Naive B cell (primary cell): Measurements from ENCODE around the gene MBD5. TPM values are rescaled to one million over a fixed set of nuclear protein-coding genes. Genes with fewer than 3 reads are reported as not detected.
"Not testable (repeated sequence)": the region's sequence is repeated elsewhere in the genome, so short reads cannot be mapped to it uniquely, and the experiment has no call there.

Source experiments
- ATAC-seq, 2 donors: fragments of 150-1000 bp; cut with Tn5 transposase; 2 replicates each; pipeline ENCODE4 v1.10.0; 2021; ENCODE audit warnings: low read depth in 2 of 2, mild to moderate bottlenecking in 2 of 2, moderate library complexity in 2 of 2
- DNase-seq: peaks from one replicate; pipeline ENCODE4 v3.0.0; 2022
- H3K27ac Mint-ChIP-seq, 6 donors: one replicate each; pipeline ENCODE4 v1.8.0; 2020 to 2022; ENCODE audit warnings: mild to moderate bottlenecking in 6 of 6, mixed read lengths in 6 of 6, moderate library complexity in 5 of 6, inconsistent platforms in 2 of 6
- H3K27me3 Mint-ChIP-seq, 3 donors: one replicate each; pipeline ENCODE4 v1.8.0; 2021 to 2022; ENCODE audit warnings: mixed read lengths in 3 of 3, mild to moderate bottlenecking in 1 of 3
- H3K36me3 Mint-ChIP-seq, 2 donors: one replicate each; pipeline ENCODE4 v1.8.0; 2020 to 2022; ENCODE audit warnings: mixed read lengths in 2 of 2, inconsistent platforms in 1 of 2, mild to moderate bottlenecking in 1 of 2
- H3K4me1 Mint-ChIP-seq, 3 donors: one replicate each; pipeline ENCODE4 v1.8.0; 2020 to 2022; ENCODE audit warnings: mixed read lengths in 3 of 3, inconsistent platforms in 1 of 3, mild to moderate bottlenecking in 1 of 3, moderate library complexity in 1 of 3
- H3K4me3 Mint-ChIP-seq, 8 donors: one replicate each; pipeline ENCODE4 v1.8.0; 2020 to 2022; ENCODE audit warnings: mild to moderate bottlenecking in 8 of 8, mixed read lengths in 8 of 8, moderate library complexity in 8 of 8, inconsistent platforms in 2 of 8
- H3K9me3 Mint-ChIP-seq, 7 donors: one replicate each; pipeline ENCODE4 v1.8.0; 2020 to 2022; ENCODE audit warnings: mixed read lengths in 7 of 7, mild to moderate bottlenecking in 5 of 7, inconsistent platforms in 2 of 7, moderate library complexity in 1 of 7
- polyA plus RNA-seq, 6 donors: library from polyadenylated mRNA; unstranded; fragments of 300-500 nt; fragmentation: Illumina TruSeq; gene quantifications; one replicate each; pipeline ENCODE4 v1.2.3, GENCODE V29; 2021; ENCODE audit warnings: low read depth in 6 of 6

Gene MBD5
- polyA plus RNA-seq, 6 donors from 2014 or later: 5.2 to 22.8 (median 16.5) TPM

DNA sequence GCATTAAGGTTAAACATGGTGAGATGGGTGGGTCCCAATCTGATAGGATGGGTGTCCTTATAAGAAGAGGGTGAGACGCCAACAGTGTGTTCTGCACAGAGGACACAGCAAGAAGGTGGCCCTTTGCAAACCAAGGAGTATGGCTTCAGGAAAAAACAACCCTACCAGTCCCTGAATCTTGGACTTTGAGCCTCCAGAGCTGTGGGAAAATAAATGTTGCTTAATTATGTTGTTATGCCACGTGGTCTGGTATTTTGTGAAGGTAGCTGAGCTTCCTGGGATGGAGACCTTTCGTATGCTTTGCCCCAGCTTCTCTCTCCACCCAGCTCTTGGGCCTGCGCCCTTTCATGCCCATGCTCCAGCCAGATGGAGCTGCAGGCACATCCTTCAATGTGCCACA lies 509.5 kb downstream of the MBD5 start:
- DNase-seq: no peak
- Mint-ChIP-seq H3K9me3 (no peaks in the 10 kb centered on the region), H3K27me3 (no peaks in the 10 kb centered on the region), H3K36me3 (no peaks in the 10 kb centered on the region), H3K4me3 (no peak overlapping the region), H3K27ac (no peak overlapping the region), H3K4me1 (no peaks in the 10 kb centered on the region)
- no peak for ATAC-seq

DNA sequence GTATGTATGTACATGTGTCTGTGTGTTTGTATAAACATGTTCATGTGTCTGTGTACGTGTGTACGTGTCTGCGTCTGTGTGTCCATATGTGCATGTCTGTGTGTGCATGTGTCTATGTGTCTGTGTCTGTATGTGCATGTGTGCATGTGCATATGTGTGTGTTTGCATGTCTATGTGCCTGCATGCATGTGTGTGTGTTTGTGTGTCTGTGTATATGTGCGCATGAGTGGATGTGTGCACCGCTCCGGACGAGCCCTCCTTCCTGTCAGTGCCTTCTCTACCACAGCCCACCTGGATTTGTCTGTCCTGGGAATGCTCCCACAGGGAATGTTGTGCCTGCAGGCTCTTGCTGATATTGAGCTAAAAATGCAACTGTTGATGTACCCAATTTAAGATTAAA lies 510.3 kb downstream of the MBD5 start:
- Mint-ChIP-seq H3K4me1 (no peaks in the 10 kb centered on the region), H3K27ac (no peak overlapping the region), H3K4me3 (no peak overlapping the region), H3K27me3 (no peaks in the 10 kb centered on the region), H3K36me3 (no peaks in the 10 kb centered on the region), H3K9me3 (no peaks in the 10 kb centered on the region)
- no peak for DNase-seq
- ATAC-seq: no peak

DNA sequence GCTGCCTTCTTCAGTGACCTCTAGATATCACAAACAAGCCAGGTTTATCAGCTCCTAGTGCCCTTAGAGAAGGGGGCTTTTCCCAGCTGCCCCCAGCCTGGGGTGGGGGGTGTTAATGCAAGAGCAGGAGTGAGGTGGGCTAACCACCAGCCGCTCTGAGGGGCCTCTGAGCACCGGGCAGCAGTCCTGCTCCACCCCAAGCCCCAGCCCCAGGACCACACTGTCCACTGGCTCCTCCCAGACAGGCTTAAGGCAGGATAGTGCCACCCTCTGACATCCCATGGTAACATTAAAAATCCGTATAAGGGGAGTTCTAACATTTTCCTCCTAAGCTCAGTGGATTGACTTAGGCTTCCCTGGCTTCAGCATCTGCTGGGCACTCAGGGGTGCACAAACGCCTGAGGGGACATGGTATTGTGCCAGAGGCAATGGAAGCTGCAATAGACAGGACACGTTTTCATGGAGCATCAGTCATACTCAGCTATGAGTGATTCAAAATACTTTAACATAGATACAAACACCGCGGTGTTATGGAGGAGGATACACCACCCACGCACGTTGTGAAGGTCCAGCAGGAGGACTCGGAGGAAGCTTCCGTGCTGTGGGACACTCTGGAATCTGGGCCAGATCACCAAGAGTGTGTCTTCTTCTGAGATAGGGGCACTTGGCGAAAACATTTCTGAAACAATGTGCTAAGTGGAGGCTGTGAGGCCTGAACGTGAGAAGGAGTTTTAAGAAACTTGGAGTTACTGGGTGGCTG lies 511.0 kb downstream of the MBD5 start:
- ATAC-seq (no peak), DNase-seq (no peak)
- no peaks in the 10 kb centered on the region for H3K9me3 Mint-ChIP-seq
- H3K27ac Mint-ChIP-seq: no peak overlapping the region
- H3K4me1 Mint-ChIP-seq: no peaks in the 10 kb centered on the region
- H3K36me3 Mint-ChIP-seq: no peaks in the 10 kb centered on the region
- no peaks in the 10 kb centered on the region for H3K27me3 Mint-ChIP-seq
- H3K4me3 Mint-ChIP-seq: no peak overlapping the region

DNA sequence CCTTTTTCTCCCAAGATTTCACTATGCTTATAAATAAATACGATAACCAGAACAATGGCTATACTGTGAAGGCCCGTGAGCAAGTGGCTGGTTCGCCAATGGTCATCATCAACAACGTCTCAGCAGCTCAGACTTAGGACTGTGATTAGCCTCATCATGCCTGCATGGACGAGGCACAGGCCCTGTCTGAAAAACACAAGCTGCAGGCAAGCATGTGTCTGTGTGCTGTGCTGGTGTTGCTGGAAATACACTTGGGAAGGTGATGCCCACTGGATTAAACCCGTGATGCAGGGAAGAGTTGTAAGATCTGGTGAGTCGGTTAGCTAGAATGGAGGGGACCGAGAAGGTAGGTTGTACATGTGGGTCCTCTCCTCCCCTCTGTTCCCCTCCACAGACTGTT lies 512.1 kb downstream of the MBD5 start:
- Mint-ChIP-seq H3K36me3 (no peaks in the 10 kb centered on the region), H3K4me1 (no peaks in the 10 kb centered on the region), H3K27ac (peak overlapping the region in 1 of 6 donors; percentile 77), H3K9me3 (no peaks in the 10 kb centered on the region), H3K27me3 (no peaks in the 10 kb centered on the region), H3K4me3 (no peak overlapping the region)
- no peak for ATAC-seq
- no peak for DNase-seq

DNA sequence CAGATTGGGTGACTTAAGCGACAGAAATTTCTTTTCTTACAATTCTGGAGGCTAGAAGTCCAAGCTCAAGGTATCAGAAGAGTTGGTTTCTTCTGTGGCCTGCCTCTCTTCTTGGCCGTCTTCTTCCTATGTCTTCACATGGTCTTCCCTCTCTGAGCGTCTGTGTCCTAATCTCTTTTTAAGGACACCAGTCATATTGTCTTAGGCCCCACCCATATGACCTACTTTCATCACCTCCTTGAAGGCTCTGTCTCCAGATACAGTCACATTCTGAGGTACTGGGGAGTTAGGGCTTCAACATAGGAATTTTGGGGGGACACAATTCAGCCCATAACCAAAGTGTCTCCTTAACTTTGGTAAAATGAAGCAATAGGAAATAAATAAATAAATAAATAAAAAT lies 512.8 kb downstream of the MBD5 start:
- ATAC-seq (no peak), DNase-seq (no peak)
- H3K27me3 Mint-ChIP-seq: no peaks in the 10 kb centered on the region
- H3K9me3 Mint-ChIP-seq: no peaks in the 10 kb centered on the region
- H3K36me3 Mint-ChIP-seq: no peaks in the 10 kb centered on the region
- H3K27ac Mint-ChIP-seq: no peak overlapping the region
- H3K4me1 Mint-ChIP-seq: no peaks in the 10 kb centered on the region
- no peak overlapping the region for H3K4me3 Mint-ChIP-seq

DNA sequence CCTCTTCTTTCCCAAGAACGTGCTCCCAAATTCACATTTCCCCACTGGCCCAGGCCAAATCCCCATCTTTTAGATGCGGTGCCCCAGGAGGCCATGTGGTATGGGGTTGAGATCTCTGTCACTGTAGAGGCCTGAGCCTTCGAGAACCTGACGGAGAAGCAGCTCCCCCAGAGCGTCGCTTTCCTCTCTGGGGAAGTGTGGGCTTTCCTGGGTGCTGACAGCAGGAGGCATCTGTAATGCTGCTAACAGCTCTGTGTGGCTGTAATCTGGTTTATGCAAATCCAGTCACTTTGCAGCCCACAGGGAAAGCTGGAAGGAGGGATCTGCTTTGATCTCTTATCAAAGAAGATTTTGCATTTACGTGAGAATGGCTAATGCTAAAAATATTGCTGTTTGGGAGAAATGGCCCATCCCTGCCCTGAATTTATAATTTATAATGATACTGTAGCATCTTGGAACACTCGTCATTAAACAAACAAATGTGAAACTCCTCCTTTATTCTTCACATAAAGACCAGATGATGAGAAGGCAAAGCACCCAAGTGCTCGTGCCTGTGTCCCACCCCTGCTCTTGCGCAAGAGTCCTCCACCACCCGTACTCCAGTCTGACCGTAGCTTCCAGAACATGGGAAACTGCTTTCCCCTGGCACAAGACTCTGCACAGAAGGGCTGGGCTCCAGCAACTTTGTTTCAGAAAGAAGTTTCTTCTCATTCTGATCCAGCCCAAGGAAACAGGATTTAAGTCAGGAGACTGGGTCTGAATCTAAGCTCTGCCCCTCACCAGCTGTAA lies 513.7 kb downstream of the MBD5 start:
- no peaks in the 10 kb centered on the region for H3K4me1 Mint-ChIP-seq

DNA sequence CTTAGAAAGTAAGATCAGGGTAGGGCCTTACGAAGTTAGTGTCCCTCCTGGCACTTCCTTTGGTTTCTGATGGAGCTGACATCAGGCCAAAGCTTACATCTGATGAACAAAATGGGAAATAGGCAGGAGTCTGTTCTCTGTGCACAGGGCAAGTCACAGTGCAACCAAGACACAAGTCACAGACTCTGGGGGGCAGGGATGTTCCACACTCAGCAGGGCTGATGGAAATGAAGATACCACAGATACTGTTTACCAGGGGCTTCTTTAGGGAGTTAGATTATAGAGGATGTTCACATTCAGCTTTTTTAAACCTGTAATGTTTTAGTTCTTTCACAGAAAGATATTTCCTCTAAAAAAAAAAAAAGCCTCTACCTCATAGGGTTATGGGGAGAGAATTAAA lies 517.5 kb downstream of the MBD5 start:
- no peak overlapping the region for H3K4me3 Mint-ChIP-seq
- ATAC-seq (no peak), DNase-seq (no peak)
- peaks cover 0 to 11% (median 6%) of the 10 kb centered on the region in 3 donors for H3K4me1 Mint-ChIP-seq
- H3K27ac Mint-ChIP-seq: no peak overlapping the region
- H3K9me3 Mint-ChIP-seq: no peaks in the 10 kb centered on the region
- no peaks in the 10 kb centered on the region for H3K36me3 Mint-ChIP-seq
- no peaks in the 10 kb centered on the region for H3K27me3 Mint-ChIP-seq

More for the DNA sequence above, 513.7 kb downstream of the MBD5 start:
- Mint-ChIP-seq H3K27me3 (no peaks in the 10 kb centered on the region), H3K9me3 (no peaks in the 10 kb centered on the region), H3K27ac (no peak overlapping the region), H3K4me3 (no peak overlapping the region), H3K36me3 (no peaks in the 10 kb centered on the region)
- ATAC-seq (no peak), DNase-seq (no peak)

DNA sequence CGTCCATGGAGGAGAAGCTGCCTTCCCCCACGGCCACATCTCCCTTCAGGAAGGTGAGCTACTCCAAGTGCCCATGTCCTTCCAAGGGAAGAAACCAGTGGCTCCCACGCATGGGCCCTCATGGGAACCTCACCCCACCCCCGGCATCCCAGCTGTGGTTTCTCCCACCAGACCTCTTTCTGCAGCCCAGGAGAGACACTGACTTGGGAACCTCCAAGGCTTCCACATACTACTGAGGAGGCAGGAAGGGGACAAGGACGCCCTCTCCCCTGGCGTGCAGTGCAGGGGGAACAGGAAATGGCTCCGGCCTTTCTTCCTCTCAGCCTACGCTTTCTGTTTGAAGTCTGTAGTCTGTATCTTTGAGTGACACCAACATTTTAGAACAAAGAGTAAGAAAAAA lies 519.1 kb downstream of the MBD5 start:
- H3K36me3 Mint-ChIP-seq: no peaks in the 10 kb centered on the region
- no peak for DNase-seq
- H3K4me3 Mint-ChIP-seq: peak overlapping the region in 1 of 8 donors; percentile 47
- H3K4me1 Mint-ChIP-seq: peaks cover 0 to 11% (median 6%) of the 10 kb centered on the region in 3 donors
- no peak overlapping the region for H3K27ac Mint-ChIP-seq
- H3K27me3 Mint-ChIP-seq: no peaks in the 10 kb centered on the region
- no peak for ATAC-seq
- no peaks in the 10 kb centered on the region for H3K9me3 Mint-ChIP-seq

DNA sequence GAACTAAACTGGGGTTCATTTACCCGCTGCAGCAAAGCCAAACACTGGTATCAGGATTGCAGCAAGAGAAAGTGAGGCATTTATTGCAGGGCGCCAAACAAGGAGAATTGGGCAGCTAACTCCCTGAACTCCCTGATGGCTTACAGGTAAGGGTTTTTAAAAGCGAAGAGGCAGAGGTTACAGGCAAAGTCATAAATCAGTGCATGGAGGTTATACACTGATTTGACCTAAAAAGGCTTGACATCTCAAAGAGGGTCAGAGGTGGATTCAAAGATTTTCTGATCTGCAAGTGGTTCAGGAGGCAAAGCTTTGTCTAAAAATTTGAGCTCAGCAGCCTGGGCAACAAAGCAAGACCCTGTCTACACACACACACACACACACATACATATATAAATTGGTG lies 520.9 kb downstream of the MBD5 start:
- no peak overlapping the region for H3K4me3 Mint-ChIP-seq
- no peak for DNase-seq
- ATAC-seq: no peak
- H3K9me3 Mint-ChIP-seq: no peaks in the 10 kb centered on the region
- no peaks in the 10 kb centered on the region for H3K27me3 Mint-ChIP-seq
- no peak overlapping the region for H3K27ac Mint-ChIP-seq
- peaks cover 6 to 21% (median 11%) of the 10 kb centered on the region in 3 donors for H3K4me1 Mint-ChIP-seq
- no peaks in the 10 kb centered on the region for H3K36me3 Mint-ChIP-seq

DNA sequence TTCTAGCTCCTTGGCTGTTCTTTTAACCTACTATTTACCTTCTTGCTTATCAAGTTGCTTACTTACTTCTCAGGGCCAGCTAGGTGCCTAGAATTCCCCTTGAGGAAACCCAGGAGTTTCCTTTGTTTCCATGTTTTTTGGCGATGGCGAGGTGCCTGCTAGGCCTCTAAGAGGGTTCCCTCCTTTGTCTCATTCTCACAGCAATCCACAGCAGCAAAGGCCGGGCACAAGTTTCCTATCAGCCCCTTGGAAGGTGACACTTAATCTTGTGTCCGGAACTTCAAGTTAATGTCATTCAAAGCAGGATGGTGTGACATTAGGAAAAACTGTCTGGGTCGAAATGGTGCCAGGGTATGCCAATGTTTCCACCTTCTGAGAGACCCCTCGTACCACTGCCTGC lies 521.7 kb downstream of the MBD5 start:
- Mint-ChIP-seq H3K27me3 (no peaks in the 10 kb centered on the region), H3K9me3 (no peaks in the 10 kb centered on the region), H3K4me3 (no peak overlapping the region), H3K4me1 (peaks cover 7 to 21% (median 11%) of the 10 kb centered on the region in 3 donors), H3K27ac (no peak overlapping the region), H3K36me3 (no peaks in the 10 kb centered on the region)
- no peak for DNase-seq
- no peak for ATAC-seq

DNA sequence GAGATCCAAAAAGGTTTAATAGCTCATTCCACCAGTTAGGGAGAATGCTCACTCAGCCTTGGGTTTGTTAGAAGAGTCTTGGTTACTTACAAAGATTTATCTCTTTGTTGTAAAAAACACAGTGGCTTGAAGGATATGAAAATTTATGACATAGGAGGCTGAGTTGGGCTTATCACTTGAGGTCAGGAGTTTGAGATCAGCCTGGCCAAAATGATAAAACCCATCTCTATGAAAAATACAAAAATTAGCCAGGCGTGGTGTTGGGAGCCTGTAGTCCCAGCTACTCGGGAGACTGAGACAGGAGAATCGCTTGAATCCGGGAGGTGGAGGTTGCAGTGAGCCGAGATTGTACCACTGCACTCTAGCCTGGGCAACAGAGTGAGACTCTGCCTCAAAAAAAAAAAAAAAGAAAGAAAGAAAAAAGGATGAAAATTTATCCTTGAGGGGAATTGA lies 522.2 kb downstream of the MBD5 start:
- not testable (repeated sequence) for H3K36me3 Mint-ChIP-seq, H3K27me3 Mint-ChIP-seq, H3K9me3 Mint-ChIP-seq, DNase-seq, H3K4me3 Mint-ChIP-seq, ATAC-seq
- Mint-ChIP-seq H3K4me1 (peaks cover 7 to 21% (median 11%) of the 10 kb centered on the region in 3 donors), H3K27ac (peak overlapping the region in 1 of 6 donors; percentile 15)

DNA sequence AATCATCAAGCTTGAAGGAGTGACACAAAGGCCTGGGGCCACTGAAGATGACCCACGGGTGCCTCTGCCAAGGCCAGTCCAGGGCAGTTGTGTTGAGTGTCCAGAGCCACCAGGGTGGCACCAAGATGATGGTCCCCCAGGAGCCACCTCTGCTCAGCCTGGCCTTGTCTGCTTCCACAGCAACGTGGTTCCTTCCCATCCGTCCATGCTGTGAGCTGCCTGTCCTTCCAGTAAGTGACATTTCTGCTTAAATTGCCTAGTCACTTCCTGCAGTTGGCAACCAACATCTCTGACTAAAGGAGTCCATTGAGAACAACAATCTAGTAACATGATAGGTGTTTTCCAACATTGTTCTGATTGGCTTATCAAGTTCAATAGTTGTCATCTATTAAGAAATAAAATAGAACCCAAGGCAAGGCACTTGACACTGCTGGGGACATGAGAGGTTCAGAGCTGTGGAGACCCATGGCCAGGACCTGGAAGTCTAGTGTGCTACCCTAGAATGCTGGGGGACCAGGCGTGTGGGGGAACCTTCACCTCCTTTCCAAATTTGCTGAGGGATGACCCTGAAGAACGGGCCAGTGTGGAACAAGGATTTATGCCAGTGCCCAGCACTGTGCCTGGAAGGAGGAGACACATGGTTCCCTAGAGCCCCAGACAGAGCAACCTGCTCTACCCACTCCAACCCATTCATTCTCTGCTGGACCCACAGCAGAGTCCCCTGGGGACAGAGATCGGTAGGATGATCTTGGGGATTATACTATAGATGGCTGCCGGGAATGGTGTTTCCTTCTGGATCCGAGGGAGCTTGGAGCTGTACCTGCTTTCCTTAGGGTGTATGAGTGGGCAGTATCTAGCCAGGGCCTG lies 524.7 kb downstream of the MBD5 start:
- DNase-seq: no peak
- Mint-ChIP-seq H3K27ac (no peak overlapping the region), H3K4me1 (peaks cover 7 to 14% (median 9%) of the 10 kb centered on the region in 3 donors), H3K36me3 (no peaks in the 10 kb centered on the region), H3K9me3 (no peaks in the 10 kb centered on the region), H3K27me3 (no peaks in the 10 kb centered on the region), H3K4me3 (peak overlapping the region in 1 of 8 donors; percentile 33)
- no peak for ATAC-seq

DNA sequence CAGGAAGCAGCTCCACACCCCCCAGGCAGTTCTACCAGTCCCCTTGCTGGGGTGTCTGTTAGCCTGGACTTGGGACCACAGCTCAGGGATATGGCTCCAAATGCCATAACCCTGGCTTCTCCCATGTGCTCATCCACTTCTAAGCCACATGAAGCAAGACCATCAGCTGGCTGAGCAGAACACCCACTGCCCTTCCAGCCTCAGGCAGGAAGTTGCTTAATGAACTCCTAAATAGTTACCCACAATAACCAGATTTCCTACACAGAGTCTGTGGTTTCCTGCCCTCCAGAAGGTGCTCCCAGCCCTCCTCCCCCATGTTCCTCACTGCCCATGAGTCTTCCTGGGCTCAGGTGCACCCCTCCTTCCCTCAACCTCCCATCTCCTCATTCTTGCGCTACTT lies 525.4 kb downstream of the MBD5 start:
- Mint-ChIP-seq H3K9me3 (no peaks in the 10 kb centered on the region), H3K27me3 (no peaks in the 10 kb centered on the region), H3K4me1 (peaks cover 5 to 10% (median 7%) of the 10 kb centered on the region in 3 donors), H3K4me3 (no peak overlapping the region), H3K27ac (peak overlapping the region in 1 of 6 donors; percentile 40), H3K36me3 (no peaks in the 10 kb centered on the region)
- ATAC-seq (no peak), DNase-seq (no peak)
